Epithelial cell of proximal tubule (primary cell): ENCODE measurements around the gene ZBTB6. TPM values are rescaled to one million over a fixed set of nuclear protein-coding genes. Genes with fewer than 3 reads are reported as not detected.

ENCODE experiments used
- DNase-seq: peaks from one replicate; pipeline ENCODE4 v3.0.0-alpha.2; 2011; ENCODE audit warnings: low read depth
- H3K4me3 ChIP-seq: 2 replicates; pipeline ENCODE4 v1.5.1; 2011; ENCODE audit warnings: low read depth, mild to moderate bottlenecking, low read length
- total RNA-seq: library from RNA; depleted of rRNA; stranded (reverse); fragments of >200 nt; gene quantifications from 2 replicates; pipeline ENCODE4 v1.2.3, GENCODE V29; 2015
- TF ChIP-seq, protein P1 (sequence below): conservative IDR thresholded peaks from 2 replicates; pipeline ENCODE4 v1.5.1; 2012; ENCODE audit warnings: low read depth, mild to moderate bottlenecking, low read length

Gene ZBTB6
- total RNA-seq, 1 donor from 2014 or later: 9.3 TPM

DNA sequence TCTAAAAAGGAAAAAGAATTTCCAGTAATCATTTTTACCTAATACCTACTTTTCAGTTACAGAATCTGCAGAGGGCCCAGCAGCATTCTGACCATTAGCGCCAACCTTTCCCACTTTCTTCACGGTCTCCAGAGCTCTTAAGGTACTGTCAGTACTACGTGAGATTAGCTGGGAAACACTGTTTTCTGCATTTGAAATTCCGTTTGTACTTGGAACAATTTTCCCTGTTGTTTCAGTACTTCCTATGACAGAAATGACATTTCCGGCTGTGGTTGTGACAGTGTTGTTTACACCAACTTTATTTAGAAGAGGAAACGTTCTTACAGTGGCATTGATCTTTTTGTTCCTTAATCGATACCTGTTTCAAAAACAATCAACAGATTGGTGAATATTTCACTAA, 47.8 kb downstream of the ZBTB6 start:
- TF ChIP-seq, protein P1, sequence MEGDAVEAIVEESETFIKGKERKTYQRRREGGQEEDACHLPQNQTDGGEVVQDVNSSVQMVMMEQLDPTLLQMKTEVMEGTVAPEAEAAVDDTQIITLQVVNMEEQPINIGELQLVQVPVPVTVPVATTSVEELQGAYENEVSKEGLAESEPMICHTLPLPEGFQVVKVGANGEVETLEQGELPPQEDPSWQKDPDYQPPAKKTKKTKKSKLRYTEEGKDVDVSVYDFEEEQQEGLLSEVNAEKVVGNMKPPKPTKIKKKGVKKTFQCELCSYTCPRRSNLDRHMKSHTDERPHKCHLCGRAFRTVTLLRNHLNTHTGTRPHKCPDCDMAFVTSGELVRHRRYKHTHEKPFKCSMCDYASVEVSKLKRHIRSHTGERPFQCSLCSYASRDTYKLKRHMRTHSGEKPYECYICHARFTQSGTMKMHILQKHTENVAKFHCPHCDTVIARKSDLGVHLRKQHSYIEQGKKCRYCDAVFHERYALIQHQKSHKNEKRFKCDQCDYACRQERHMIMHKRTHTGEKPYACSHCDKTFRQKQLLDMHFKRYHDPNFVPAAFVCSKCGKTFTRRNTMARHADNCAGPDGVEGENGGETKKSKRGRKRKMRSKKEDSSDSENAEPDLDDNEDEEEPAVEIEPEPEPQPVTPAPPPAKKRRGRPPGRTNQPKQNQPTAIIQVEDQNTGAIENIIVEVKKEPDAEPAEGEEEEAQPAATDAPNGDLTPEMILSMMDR: no peak
- DNase-seq: no peak
- no peak overlapping the region for H3K4me3 ChIP-seq

DNA sequence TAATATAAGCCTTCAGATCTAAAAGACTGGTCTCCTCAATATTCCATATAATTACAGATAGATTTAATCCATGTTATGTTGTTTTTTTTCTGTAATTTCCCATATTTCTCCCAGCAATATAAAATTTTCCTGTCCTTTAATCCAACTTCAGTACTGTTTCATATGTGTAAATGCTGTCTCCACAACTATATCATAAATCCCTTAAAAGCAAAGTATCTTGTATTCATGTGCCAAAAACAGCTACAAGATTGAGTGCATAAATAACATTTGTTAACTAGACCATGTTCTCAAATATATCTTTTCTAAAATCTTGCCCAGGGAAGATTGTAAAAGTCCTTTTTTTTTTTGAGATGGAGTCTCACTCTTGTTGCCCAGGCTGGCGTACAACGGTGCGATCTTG, 49.7 kb downstream of the ZBTB6 start:
- no peak overlapping the region for H3K4me3 ChIP-seq
- no peak for DNase-seq
- TF ChIP-seq, protein P1: no peak

DNA sequence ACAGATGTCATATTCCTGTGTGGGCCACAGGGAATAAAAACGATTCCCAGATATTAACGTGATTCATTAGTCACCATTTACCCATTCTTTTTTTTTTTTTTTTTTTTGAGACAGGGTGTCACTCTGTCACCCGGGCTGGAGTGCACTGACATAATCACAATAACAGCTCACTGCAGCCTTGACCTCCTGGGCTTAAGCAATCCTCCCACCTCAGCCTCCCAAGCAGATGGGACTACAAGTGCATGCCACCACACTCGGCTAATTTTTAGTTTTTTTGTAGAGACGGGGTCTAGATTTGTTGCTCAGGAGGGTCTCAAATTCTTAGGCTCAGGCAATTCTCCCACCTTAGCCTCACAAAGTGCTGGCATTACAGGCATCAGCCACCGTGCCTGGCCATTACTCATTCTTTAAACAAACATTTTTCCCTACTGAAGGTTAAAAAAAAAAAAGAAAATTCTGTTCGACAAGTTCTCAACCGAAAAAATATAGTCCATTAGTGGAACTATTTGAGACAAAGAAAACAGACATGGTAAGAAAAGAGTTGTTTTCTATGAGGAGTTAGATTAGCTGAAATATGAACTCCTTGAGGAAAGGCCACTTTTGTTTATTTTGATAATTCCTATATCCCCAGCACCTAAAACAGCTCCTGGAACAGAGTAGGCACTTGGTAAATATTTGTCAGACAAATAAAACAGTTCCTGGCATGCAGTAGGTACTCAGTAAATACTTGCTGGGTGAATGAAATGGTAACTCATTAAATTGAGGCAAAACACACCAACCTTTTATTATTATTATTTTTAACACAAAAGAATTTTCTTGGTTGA, 52.6 kb downstream of the ZBTB6 start:
- no peak overlapping the region for H3K4me3 ChIP-seq
- no peak for DNase-seq
- TF ChIP-seq, protein P1: no peak

Other genes with a start within 250 kb of the ZBTB6 start
- not detected in 2 replicates for gene OR1L3, start 238.2 kb downstream of the ZBTB6 start, total RNA-seq
- gene OR1L4, start 189.3 kb downstream of the ZBTB6 start, total RNA-seq: not detected in 2 replicates
- not detected in 2 replicates for gene OR1L6, start 171.0 kb downstream of the ZBTB6 start, total RNA-seq
- not detected in 2 replicates for gene OR5C1, start 124.4 kb downstream of the ZBTB6 start, total RNA-seq
- not detected in 2 replicates for gene OR1K1, start 113.2 kb downstream of the ZBTB6 start, total RNA-seq
- gene PDCL, start 84.7 kb downstream of the ZBTB6 start, total RNA-seq: 19.3 and 20.5 TPM in 2 replicates
- gene RC3H2, start 8.0 kb downstream of the ZBTB6 start, total RNA-seq: 26.1 and 35.2 TPM in 2 replicates
- gene ZBTB26, start 18.2 kb upstream of the ZBTB6 start, total RNA-seq: 2.5 and 2.9 TPM in 2 replicates
- gene RABGAP1, start 27.7 kb upstream of the ZBTB6 start, total RNA-seq: 10.6 and 13.1 TPM in 2 replicates
- gene GPR21, start 120.3 kb upstream of the ZBTB6 start, total RNA-seq: not detected in 2 replicates